ENCODE measurements around the gene KIF23. TPM values are rescaled to one million over a fixed set of nuclear protein-coding genes. Genes with fewer than 3 reads are reported as not detected.

The KIF23 gene
- total RNA-seq, 4 donors from 2014 or later: 2.7 to 8.5 (median 6.9) TPM

- no peak overlapping the region for H3K4me3 ChIP-seq
- H3K9me3 ChIP-seq: no peaks in the 10 kb centered on the region
- TF ChIP-seq EP300 (IDR thresholded peaks at IDR 0.05) (no peak), POLR2A (IDR thresholded peaks at IDR 0.05) (no peak), CTCF (IDR thresholded peaks at IDR 0.05) (no peak), POLR2AphosphoS5 (IDR thresholded peaks at IDR 0.05) (no peak)
- H3K4me1 ChIP-seq: peaks cover 15% of the 10 kb centered on the region
- H3K27me3 ChIP-seq: no peaks in the 10 kb centered on the region
- no peaks in the 10 kb centered on the region for H3K36me3 ChIP-seq
- 96% methylated on average over 2 of the region's 2 CpGs for WGBS
- DNase-seq (ENCODE audit: low spot score in 2 of 2): no peak
- no peak overlapping the region for H3K27ac ChIP-seq
These were observed 28.3 kb upstream of the KIF23 start for GRCh38 chr15:69385831-69386230.

- TF ChIP-seq CTCF (IDR thresholded peaks at IDR 0.05) (no peak), EP300 (IDR thresholded peaks at IDR 0.05) (no peak), POLR2A (IDR thresholded peaks at IDR 0.05) (no peak), POLR2AphosphoS5 (IDR thresholded peaks at IDR 0.05) (no peak)
- no peak overlapping the region for H3K27ac ChIP-seq
- no peaks in the 10 kb centered on the region for H3K27me3 ChIP-seq
- no peak overlapping the region for H3K4me3 ChIP-seq
- 79% methylated on average over 7 of the region's 7 CpGs for WGBS
- H3K9me3 ChIP-seq: no peaks in the 10 kb centered on the region
- no peak for DNase-seq (ENCODE audit: low spot score in 2 of 2)
- H3K36me3 ChIP-seq: no peaks in the 10 kb centered on the region
- peaks cover 18% of the 10 kb centered on the region for H3K4me1 ChIP-seq
These were observed 27.9 kb upstream of the KIF23 start for GRCh38 chr15:69386284-69386683.

GRCh38 chr15:69388260-69388705 is 25.9 kb upstream of the KIF23 start:
- 34% methylated on average over 4 of the region's 6 CpGs for WGBS
- Histone ChIP-seq H3K4me1 (peaks cover 24% of the 10 kb centered on the region), H3K4me3 (no peak overlapping the region), H3K36me3 (no peaks in the 10 kb centered on the region), H3K9me3 (no peaks in the 10 kb centered on the region), H3K27me3 (no peaks in the 10 kb centered on the region), H3K27ac (no peak overlapping the region)
- no peak for DNase-seq (ENCODE audit: low spot score in 2 of 2)
- TF ChIP-seq POLR2AphosphoS5 (IDR thresholded peaks at IDR 0.05) (no peak), POLR2A (IDR thresholded peaks at IDR 0.05) (no peak), EP300 (IDR thresholded peaks at IDR 0.05) (no peak), CTCF (IDR thresholded peaks at IDR 0.05) (no peak)

GRCh38 chr15:69389426-69389825 is 24.7 kb upstream of the KIF23 start:
- Histone ChIP-seq H3K9me3 (no peaks in the 10 kb centered on the region), H3K36me3 (no peaks in the 10 kb centered on the region), H3K27ac (no peak overlapping the region), H3K27me3 (no peaks in the 10 kb centered on the region), H3K4me3 (no peak overlapping the region), H3K4me1 (peaks cover 26% of the 10 kb centered on the region)
- TF ChIP-seq POLR2A (IDR thresholded peaks at IDR 0.05): no peak
- no peak for TF ChIP-seq EP300 (IDR thresholded peaks at IDR 0.05)
- no peak for TF ChIP-seq POLR2AphosphoS5 (IDR thresholded peaks at IDR 0.05)
- TF ChIP-seq CTCF (IDR thresholded peaks at IDR 0.05): no peak
- DNase-seq (ENCODE audit: low spot score in 2 of 2): no peak
- 90% methylated on average over 7 of the region's 7 CpGs for WGBS

- DNase-seq (ENCODE audit: low spot score in 2 of 2): no peak
- H3K4me1 ChIP-seq: peaks cover 30% of the 10 kb centered on the region
- no peaks in the 10 kb centered on the region for H3K9me3 ChIP-seq
- no peak overlapping the region for H3K27ac ChIP-seq
- TF ChIP-seq POLR2AphosphoS5 (IDR thresholded peaks at IDR 0.05) (no peak), CTCF (IDR thresholded peaks at IDR 0.05) (no peak)
- H3K27me3 ChIP-seq: no peaks in the 10 kb centered on the region
- WGBS: 60% methylated on average over 2 of the region's 2 CpGs
- no peak overlapping the region for H3K4me3 ChIP-seq
- no peaks in the 10 kb centered on the region for H3K36me3 ChIP-seq
These were observed 23.6 kb upstream of the KIF23 start for GRCh38 chr15:69390575-69390974.
